WTC11 (cell line): ENCODE measurements around the gene LENEP. TPM values are rescaled to one million over a fixed set of nuclear protein-coding genes. Genes with fewer than 3 reads are reported as not detected.
A peak's percentile ranks its signal among the peaks of the same experiment; 100 is the strongest.

Experiments used
- ATAC-seq: fragments of 200-7000 bp; cut with Tn5 transposase; 2 replicates; pipeline ENCODE4 v1.10.0; 2021; ENCODE audit warnings: mild to moderate bottlenecking, moderate library complexity
- CTCF ChIA-PET: fragments of 300-600 bp; sonication (Branson Sonifier 250); formaldehyde crosslinking; loops from one replicate; lab custom pipeline; 2021; ENCODE audit warnings: antibody characterized with exemption; lab: Charles Lee
- POLR2A ChIA-PET: fragments of 350-600 bp; sonication (Branson Sonifier 250); formaldehyde crosslinking; loops from one replicate; lab custom pipeline; 2021; ENCODE audit warnings: antibody characterized with exemption; lab: Charles Lee
- DNase-seq: peaks from one replicate; pipeline ENCODE4 v3.0.0; 2021; ENCODE audit warnings: low spot score
- H3K27ac Mint-ChIP-seq: 2 replicates; pipeline ENCODE4 v1.8.0; 2021; ENCODE audit warnings: mixed read lengths
- H3K27me3 Mint-ChIP-seq: 2 replicates; pipeline ENCODE4 v1.8.0; 2021; ENCODE audit warnings: low read depth, mild to moderate bottlenecking, moderate library complexity, mixed read lengths
- H3K36me3 Mint-ChIP-seq: 2 replicates; pipeline ENCODE4 v1.8.0; 2021; ENCODE audit warnings: mixed read lengths
- H3K4me1 Mint-ChIP-seq: 2 replicates; pipeline ENCODE4 v1.8.0; 2022; ENCODE audit warnings: mixed read lengths
- H3K4me3 Mint-ChIP-seq: 2 replicates; pipeline ENCODE4 v1.8.0; 2021; ENCODE audit warnings: mild to moderate bottlenecking, moderate library complexity, mixed read lengths
- H3K9me3 Mint-ChIP-seq: 2 replicates; pipeline ENCODE4 v1.8.0; 2021; ENCODE audit warnings: mixed read lengths
- CREB1 ChIP-seq: sonication (generic); formaldehyde crosslinking; IDR thresholded peaks from 2 replicates; pipeline ENCODE4 v1.8.0; 2023; ENCODE audit warnings: mild to moderate bottlenecking, missing genetic modification reagents
- EMX1 ChIP-seq: fragments of 250-450 bp; sonication (Bioruptor Pico); IDR thresholded peaks from 2 replicates; pipeline ENCODE4 v1.8.0; 2021; ENCODE audit warnings: mild to moderate bottlenecking
- ETV6 ChIP-seq: sonication (generic); formaldehyde crosslinking; IDR thresholded peaks from 2 replicates; pipeline ENCODE4 v1.8.1; 2022; ENCODE audit warnings: mild to moderate bottlenecking, missing genetic modification reagents
- FOXJ3 ChIP-seq: sonication (generic); formaldehyde crosslinking; IDR thresholded peaks from 2 replicates; pipeline ENCODE4 v1.9.0; 2021; ENCODE audit warnings: missing genetic modification reagents, mild to moderate bottlenecking, borderline replicate concordance
- FOXK1 ChIP-seq: sonication (generic); formaldehyde crosslinking; IDR thresholded peaks from 2 replicates; pipeline ENCODE4 v1.8.0; 2022; ENCODE audit warnings: mild to moderate bottlenecking, moderate library complexity, missing genetic modification reagents
- GABPB1 ChIP-seq: sonication (generic); formaldehyde crosslinking; IDR thresholded peaks from 2 replicates; pipeline ENCODE4 v1.8.1; 2023; ENCODE audit warnings: mild to moderate bottlenecking, missing genetic modification reagents
- JAZF1 ChIP-seq: fragments of 250-450 bp; sonication (Bioruptor Pico); IDR thresholded peaks from 2 replicates; pipeline ENCODE4 v1.9.0; 2021; ENCODE audit warnings: moderate library complexity, mild to moderate bottlenecking, inconsistent platforms
- MXD4 ChIP-seq: fragments of 250-450 bp; sonication (Bioruptor Pico); IDR thresholded peaks from 2 replicates; pipeline ENCODE4 v1.8.0; 2021; ENCODE audit warnings: mild to moderate bottlenecking, moderate library complexity, borderline replicate concordance
- NFATC4 ChIP-seq: fragments of 250-450 bp; sonication (Bioruptor Pico); IDR thresholded peaks from 2 replicates; pipeline ENCODE4 v1.9.0; 2021; ENCODE audit warnings: mild to moderate bottlenecking
- OVOL2 ChIP-seq: fragments of 250-450 bp; sonication (Bioruptor Pico); IDR thresholded peaks from 2 replicates; pipeline ENCODE4 v1.9.0; 2021; ENCODE audit warnings: mild to moderate bottlenecking, borderline replicate concordance
- SP1 ChIP-seq: sonication (generic); formaldehyde crosslinking; conservative IDR thresholded peaks from 2 replicates; pipeline ENCODE4 v1.8.1; 2022; ENCODE audit warnings: missing genetic modification reagents
- ZBTB21 ChIP-seq: sonication (generic); formaldehyde crosslinking; IDR thresholded peaks from 2 replicates; pipeline ENCODE4 v1.8.1; 2023; ENCODE audit warnings: mild to moderate bottlenecking, missing genetic modification reagents, borderline replicate concordance
- ZNF121 ChIP-seq: sonication (generic); formaldehyde crosslinking; IDR thresholded peaks from 2 replicates; pipeline ENCODE4 v1.8.0; 2023; ENCODE audit warnings: missing genetic modification reagents
- ZNF219 ChIP-seq: sonication (generic); formaldehyde crosslinking; IDR thresholded peaks from 2 replicates; pipeline ENCODE4 v1.8.0; 2023; ENCODE audit warnings: missing genetic modification reagents, mild to moderate bottlenecking, borderline replicate concordance
- ZNF396 ChIP-seq: fragments of 250-450 bp; sonication (Bioruptor Pico); IDR thresholded peaks from 2 replicates; pipeline ENCODE4 v1.8.0; 2021; ENCODE audit warnings: mild to moderate bottlenecking, moderate library complexity, borderline replicate concordance
- ZNF671 ChIP-seq: fragments of 250-450 bp; sonication (Bioruptor Pico); IDR thresholded peaks from 2 replicates; pipeline ENCODE4 v1.8.0; 2021; ENCODE audit warnings: mild to moderate bottlenecking
- total RNA-seq: library from RNA; stranded (reverse); gene quantifications from 3 replicates; pipeline ENCODE4 v1.2.3, GENCODE V29; 2021
- TF ChIP-seq, protein P1 (sequence below): sonication (generic); formaldehyde crosslinking; IDR thresholded peaks from 2 replicates; pipeline ENCODE4 v1.8.1; 2022; ENCODE audit warnings: low read depth, missing genetic modification reagents, borderline replicate concordance
- TF ChIP-seq, protein P2 (sequence below): sonication (generic); formaldehyde crosslinking; IDR thresholded peaks from 2 replicates; pipeline ENCODE4 v1.8.1; 2022; ENCODE audit warnings: mild to moderate bottlenecking, missing genetic modification reagents, moderate library complexity, borderline replicate concordance
- TF ChIP-seq, protein P3 (sequence below): fragments of 250-450 bp; sonication (Bioruptor Pico); IDR thresholded peaks from 2 replicates; pipeline ENCODE4 v1.9.0; 2021; ENCODE audit warnings: mild to moderate bottlenecking
- TF ChIP-seq, protein P4 (sequence below): sonication (generic); formaldehyde crosslinking; IDR thresholded peaks from 2 replicates; pipeline ENCODE4 v1.8.0; 2022; ENCODE audit warnings: mild to moderate bottlenecking, missing genetic modification reagents
- TF ChIP-seq, protein P5 (sequence below): sonication (generic); formaldehyde crosslinking; IDR thresholded peaks from 2 replicates; pipeline ENCODE4 v1.8.0; 2023; ENCODE audit warnings: missing genetic modification reagents, mild to moderate bottlenecking, borderline replicate concordance
- TF ChIP-seq, protein P6 (sequence below): fragments of 200-600 bp; IDR thresholded peaks from 2 replicates; pipeline ENCODE4 v1.8.0; 2022; ENCODE audit warnings: antibody characterized with exemption
- TF ChIP-seq, protein P7 (sequence below): sonication (generic); formaldehyde crosslinking; IDR thresholded peaks from 2 replicates; pipeline ENCODE4 v1.8.1; 2022; ENCODE audit warnings: mild to moderate bottlenecking, moderate library complexity, missing genetic modification reagents

Gene LENEP
- total RNA-seq, 1 experiment from 2014 or later = 1.2 TPM

DNA sequence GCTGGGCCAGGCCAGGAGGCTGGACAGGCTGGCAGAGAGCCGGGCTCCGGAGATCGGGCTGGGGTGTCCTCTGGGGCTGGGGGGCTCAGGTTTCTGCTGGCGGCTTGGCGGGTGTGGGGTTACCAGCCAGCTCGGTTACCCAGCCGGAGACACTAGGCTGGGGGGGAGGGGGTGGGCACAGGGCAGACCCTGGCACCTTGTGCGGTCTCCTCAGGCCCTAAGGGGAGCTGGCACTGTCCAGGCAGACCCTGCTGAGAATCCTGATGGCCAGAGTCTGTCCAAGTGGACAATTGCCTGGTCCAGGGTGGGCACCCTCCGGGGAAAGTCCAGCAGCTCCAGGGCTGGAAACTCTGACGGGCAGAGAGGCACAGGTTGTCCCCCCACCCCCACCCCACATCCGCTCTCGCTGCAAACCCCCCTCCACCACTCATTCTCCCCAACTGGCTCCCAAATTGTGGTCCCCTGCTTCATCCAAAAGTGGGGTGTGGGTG lies 15.9 kb downstream of the LENEP start:
- no peak overlapping the region; the same call in 1 of the 2 replicates for H3K27ac Mint-ChIP-seq
- H3K4me1 Mint-ChIP-seq = peaks cover 61% of the 10 kb centered on the region

DNA sequence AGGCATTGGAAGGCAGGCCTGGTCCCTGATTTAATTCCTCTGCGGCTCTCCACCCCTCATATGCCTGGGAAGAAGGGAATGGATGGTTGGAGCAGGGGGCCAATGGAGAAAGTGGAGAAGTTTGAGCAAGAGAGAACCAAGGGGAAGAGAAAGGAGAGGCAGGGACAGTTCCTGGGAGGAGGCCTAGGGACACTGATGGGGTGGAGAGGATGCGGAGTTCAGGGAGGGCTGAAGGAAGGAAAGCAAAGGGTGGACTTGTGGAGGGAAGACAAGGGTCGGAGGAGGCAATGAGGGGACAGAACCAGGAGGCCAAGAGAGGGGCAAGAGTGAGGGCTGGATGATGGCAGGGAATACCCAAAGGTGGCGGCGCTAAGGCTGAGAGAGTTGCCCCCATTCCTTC lies 16.4 kb downstream of the LENEP start:
- no peaks in the 10 kb centered on the region for H3K27me3 Mint-ChIP-seq
- ChIA-PET CTCF (interaction anchor here (1.1 to 4.3 kb wide), 3 partner anchors 7 to 52 kb away, joined by 8 to 58 read pairs (median 23); partner anchors contain the start of gene ADAM15), POLR2A (interaction anchor here (1.3 kb wide), 1 partner anchor 39 kb away, joined by 3 read pairs; the partner anchor contains the start of gene SHC1)
- H3K4me1 Mint-ChIP-seq = peaks cover 56% of the 10 kb centered on the region
- no peak for ATAC-seq
- no peak overlapping the region; the same call in 1 of the 2 replicates for H3K4me3 Mint-ChIP-seq
- no peak for DNase-seq
- H3K36me3 Mint-ChIP-seq = peaks cover 4% of the 10 kb centered on the region; the same call in 1 of the 2 replicates
- no peaks in the 10 kb centered on the region for H3K9me3 Mint-ChIP-seq
- H3K27ac Mint-ChIP-seq = no peak overlapping the region; the same call in 1 of the 2 replicates
- TF ChIP-seq ZNF219 (CRISPR knock-in tag) = no peak
- no peak for TF ChIP-seq SP1 (CRISPR knock-in tag)
- TF ChIP-seq ZNF121 (CRISPR knock-in tag) = no peak
- TF ChIP-seq, protein P1, sequence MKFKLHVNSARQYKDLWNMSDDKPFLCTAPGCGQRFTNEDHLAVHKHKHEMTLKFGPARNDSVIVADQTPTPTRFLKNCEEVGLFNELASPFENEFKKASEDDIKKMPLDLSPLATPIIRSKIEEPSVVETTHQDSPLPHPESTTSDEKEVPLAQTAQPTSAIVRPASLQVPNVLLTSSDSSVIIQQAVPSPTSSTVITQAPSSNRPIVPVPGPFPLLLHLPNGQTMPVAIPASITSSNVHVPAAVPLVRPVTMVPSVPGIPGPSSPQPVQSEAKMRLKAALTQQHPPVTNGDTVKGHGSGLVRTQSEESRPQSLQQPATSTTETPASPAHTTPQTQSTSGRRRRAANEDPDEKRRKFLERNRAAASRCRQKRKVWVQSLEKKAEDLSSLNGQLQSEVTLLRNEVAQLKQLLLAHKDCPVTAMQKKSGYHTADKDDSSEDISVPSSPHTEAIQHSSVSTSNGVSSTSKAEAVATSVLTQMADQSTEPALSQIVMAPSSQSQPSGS = no peak
- TF ChIP-seq, protein P2, sequence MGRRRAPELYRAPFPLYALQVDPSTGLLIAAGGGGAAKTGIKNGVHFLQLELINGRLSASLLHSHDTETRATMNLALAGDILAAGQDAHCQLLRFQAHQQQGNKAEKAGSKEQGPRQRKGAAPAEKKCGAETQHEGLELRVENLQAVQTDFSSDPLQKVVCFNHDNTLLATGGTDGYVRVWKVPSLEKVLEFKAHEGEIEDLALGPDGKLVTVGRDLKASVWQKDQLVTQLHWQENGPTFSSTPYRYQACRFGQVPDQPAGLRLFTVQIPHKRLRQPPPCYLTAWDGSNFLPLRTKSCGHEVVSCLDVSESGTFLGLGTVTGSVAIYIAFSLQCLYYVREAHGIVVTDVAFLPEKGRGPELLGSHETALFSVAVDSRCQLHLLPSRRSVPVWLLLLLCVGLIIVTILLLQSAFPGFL (CRISPR knock-in tag) = no peak
- TF ChIP-seq, protein P3, sequence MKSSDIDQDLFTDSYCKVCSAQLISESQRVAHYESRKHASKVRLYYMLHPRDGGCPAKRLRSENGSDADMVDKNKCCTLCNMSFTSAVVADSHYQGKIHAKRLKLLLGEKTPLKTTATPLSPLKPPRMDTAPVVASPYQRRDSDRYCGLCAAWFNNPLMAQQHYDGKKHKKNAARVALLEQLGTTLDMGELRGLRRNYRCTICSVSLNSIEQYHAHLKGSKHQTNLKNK (CRISPR knock-in tag) = no peak
- TF ChIP-seq, protein P4, sequence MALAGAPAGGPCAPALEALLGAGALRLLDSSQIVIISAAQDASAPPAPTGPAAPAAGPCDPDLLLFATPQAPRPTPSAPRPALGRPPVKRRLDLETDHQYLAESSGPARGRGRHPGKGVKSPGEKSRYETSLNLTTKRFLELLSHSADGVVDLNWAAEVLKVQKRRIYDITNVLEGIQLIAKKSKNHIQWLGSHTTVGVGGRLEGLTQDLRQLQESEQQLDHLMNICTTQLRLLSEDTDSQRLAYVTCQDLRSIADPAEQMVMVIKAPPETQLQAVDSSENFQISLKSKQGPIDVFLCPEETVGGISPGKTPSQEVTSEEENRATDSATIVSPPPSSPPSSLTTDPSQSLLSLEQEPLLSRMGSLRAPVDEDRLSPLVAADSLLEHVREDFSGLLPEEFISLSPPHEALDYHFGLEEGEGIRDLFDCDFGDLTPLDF = no peak
- no peak for TF ChIP-seq EMX1
- TF ChIP-seq JAZF1 (CRISPR knock-in tag) = no peak
- TF ChIP-seq, protein P5, sequence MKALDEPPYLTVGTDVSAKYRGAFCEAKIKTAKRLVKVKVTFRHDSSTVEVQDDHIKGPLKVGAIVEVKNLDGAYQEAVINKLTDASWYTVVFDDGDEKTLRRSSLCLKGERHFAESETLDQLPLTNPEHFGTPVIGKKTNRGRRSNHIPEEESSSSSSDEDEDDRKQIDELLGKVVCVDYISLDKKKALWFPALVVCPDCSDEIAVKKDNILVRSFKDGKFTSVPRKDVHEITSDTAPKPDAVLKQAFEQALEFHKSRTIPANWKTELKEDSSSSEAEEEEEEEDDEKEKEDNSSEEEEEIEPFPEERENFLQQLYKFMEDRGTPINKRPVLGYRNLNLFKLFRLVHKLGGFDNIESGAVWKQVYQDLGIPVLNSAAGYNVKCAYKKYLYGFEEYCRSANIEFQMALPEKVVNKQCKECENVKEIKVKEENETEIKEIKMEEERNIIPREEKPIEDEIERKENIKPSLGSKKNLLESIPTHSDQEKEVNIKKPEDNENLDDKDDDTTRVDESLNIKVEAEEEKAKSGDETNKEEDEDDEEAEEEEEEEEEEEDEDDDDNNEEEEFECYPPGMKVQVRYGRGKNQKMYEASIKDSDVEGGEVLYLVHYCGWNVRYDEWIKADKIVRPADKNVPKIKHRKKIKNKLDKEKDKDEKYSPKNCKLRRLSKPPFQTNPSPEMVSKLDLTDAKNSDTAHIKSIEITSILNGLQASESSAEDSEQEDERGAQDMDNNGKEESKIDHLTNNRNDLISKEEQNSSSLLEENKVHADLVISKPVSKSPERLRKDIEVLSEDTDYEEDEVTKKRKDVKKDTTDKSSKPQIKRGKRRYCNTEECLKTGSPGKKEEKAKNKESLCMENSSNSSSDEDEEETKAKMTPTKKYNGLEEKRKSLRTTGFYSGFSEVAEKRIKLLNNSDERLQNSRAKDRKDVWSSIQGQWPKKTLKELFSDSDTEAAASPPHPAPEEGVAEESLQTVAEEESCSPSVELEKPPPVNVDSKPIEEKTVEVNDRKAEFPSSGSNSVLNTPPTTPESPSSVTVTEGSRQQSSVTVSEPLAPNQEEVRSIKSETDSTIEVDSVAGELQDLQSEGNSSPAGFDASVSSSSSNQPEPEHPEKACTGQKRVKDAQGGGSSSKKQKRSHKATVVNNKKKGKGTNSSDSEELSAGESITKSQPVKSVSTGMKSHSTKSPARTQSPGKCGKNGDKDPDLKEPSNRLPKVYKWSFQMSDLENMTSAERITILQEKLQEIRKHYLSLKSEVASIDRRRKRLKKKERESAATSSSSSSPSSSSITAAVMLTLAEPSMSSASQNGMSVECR = no peak
- TF ChIP-seq ETV6 = no peak
- no peak for TF ChIP-seq NFATC4 (CRISPR knock-in tag)
- no peak for TF ChIP-seq FOXJ3 (CRISPR knock-in tag)
- TF ChIP-seq OVOL2 = no peak
- no peak for TF ChIP-seq ZBTB21 (CRISPR knock-in tag)
- no peak for TF ChIP-seq FOXK1 (CRISPR knock-in tag)
- TF ChIP-seq CREB1 = no peak
- no peak for TF ChIP-seq GABPB1

More for the DNA sequence above, 15.9 kb downstream of the LENEP start:
- H3K9me3 Mint-ChIP-seq = no peaks in the 10 kb centered on the region
- no peak for ATAC-seq
- CTCF ChIA-PET = interaction anchor here (0.6 to 4.3 kb wide), 6 partner anchors 8 to 158 kb away, joined by 3 to 58 read pairs (median 8); partner anchors contain the start of gene SHC1
- H3K27me3 Mint-ChIP-seq = no peaks in the 10 kb centered on the region
- POLR2A ChIA-PET = interaction anchor here (0.6 to 1.7 kb wide), 4 partner anchors 9 to 38 kb away, joined by 3 to 9 read pairs (median 6); partner anchors contain the start of gene SHC1
- H3K4me3 Mint-ChIP-seq = peak overlapping the region; percentile 18; the same call in 1 of the 2 replicates
- peaks cover 4% of the 10 kb centered on the region; the same call in 1 of the 2 replicates for H3K36me3 Mint-ChIP-seq
- no peak for TF ChIP-seq MXD4 (CRISPR knock-in tag)
- TF ChIP-seq, protein P6, sequence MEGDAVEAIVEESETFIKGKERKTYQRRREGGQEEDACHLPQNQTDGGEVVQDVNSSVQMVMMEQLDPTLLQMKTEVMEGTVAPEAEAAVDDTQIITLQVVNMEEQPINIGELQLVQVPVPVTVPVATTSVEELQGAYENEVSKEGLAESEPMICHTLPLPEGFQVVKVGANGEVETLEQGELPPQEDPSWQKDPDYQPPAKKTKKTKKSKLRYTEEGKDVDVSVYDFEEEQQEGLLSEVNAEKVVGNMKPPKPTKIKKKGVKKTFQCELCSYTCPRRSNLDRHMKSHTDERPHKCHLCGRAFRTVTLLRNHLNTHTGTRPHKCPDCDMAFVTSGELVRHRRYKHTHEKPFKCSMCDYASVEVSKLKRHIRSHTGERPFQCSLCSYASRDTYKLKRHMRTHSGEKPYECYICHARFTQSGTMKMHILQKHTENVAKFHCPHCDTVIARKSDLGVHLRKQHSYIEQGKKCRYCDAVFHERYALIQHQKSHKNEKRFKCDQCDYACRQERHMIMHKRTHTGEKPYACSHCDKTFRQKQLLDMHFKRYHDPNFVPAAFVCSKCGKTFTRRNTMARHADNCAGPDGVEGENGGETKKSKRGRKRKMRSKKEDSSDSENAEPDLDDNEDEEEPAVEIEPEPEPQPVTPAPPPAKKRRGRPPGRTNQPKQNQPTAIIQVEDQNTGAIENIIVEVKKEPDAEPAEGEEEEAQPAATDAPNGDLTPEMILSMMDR = no peak
- no peak for TF ChIP-seq ZNF396 (CRISPR knock-in tag)
- TF ChIP-seq ZNF671 = no peak
- TF ChIP-seq GABPB1 = no peak
- TF ChIP-seq, protein P7, sequence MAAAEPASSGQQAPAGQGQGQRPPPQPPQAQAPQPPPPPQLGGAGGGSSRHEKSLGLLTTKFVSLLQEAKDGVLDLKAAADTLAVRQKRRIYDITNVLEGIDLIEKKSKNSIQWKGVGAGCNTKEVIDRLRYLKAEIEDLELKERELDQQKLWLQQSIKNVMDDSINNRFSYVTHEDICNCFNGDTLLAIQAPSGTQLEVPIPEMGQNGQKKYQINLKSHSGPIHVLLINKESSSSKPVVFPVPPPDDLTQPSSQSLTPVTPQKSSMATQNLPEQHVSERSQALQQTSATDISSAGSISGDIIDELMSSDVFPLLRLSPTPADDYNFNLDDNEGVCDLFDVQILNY (CRISPR knock-in tag) = no peak
- TF ChIP-seq, all 79 proteins: peak for 0
- DNase-seq = no peak
